T-helper 2 cell treated with Interferon-gamma antibody and Interleukin-4, amounts not matched to agents 100 ng/mL and 5 ng/mL, for 36 hours (primary cell): ENCODE measurements around the gene IDUA. TPM values are rescaled to one million over a fixed set of nuclear protein-coding genes. Genes with fewer than 3 reads are reported as not detected.

Source experiments
- intact Hi-C: fragments of 100-400 bp; cut with micrococcal nuclease; formaldehyde crosslinking; loops from one replicate; pipeline ENCODE4 v1.15.1; 2023
- total RNA-seq: library from RNA; stranded (reverse); gene quantifications from 2 replicates; pipeline ENCODE4 v1.2.3, GENCODE V29; 2022

The IDUA gene
- total RNA-seq, 1 donor from 2014 or later = 36.0 TPM

- intact Hi-C loops = no loop called here
These were observed 41.0 kb downstream of the IDUA start for GRCh38 chr4:1027915-1028238.

- intact Hi-C loops = no loop called here
These were observed 41.9 kb downstream of the IDUA start for GRCh38 chr4:1028574-1029220.

DNA sequence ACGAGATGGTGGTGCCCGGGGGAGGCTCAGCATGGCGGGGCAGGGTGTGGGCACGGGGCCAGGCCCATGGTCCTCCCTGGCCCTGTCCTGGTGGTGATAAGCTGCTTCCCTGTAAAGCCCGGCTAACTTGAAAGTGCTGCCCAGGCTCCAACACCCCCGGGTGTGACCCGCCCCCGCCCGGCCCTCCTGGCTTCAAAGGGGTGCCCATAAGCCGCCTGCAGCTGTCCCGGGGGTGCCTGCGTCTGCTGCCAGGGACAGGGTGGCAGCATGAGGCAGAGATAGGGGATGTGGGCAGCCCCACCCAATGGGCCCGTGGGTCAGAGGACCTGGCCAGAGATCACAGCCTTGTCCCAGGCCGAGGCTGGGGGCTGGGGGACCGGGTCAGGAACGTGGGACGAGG, 42.7 kb downstream of the IDUA start:
- intact Hi-C loops = no loop called here

GRCh38 chr4:1030031-1030430, 43.2 kb downstream of the IDUA start:
- intact Hi-C loops = no loop called here

DNA sequence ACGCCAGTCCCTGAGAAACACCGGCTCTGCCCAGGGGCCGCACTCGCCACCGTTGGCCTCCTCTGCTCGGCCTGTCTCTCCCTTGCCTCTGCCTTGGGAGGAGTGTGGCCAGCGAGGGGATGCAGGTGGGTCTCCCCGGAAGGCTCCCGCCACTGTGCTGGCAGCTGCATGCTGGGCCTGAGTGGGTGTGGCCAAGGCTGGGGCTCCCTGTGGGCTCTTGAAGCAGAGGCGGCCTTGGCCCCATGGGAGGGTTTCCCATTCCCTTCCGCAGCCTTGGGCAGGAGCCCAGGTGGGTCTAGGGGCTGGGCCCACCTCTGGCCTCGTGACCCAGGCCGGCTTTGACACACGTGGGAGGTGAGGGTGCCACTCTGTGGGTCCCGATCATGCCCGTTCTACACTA, 43.7 kb downstream of the IDUA start:
- intact Hi-C loops = no loop called here

- intact Hi-C loops = no loop called here
These were observed 44.5 kb downstream of the IDUA start for GRCh38 chr4:1031346-1031745.

- intact Hi-C loops = no loop called here
These were observed 45.3 kb downstream of the IDUA start for GRCh38 chr4:1031956-1032795.

- intact Hi-C loops = no loop called here
These were observed 46.0 kb downstream of the IDUA start for GRCh38 chr4:1032861-1033260.

GRCh38 chr4:1033840-1034551, 47.2 kb downstream of the IDUA start:
- intact Hi-C loops = no loop called here

DNA sequence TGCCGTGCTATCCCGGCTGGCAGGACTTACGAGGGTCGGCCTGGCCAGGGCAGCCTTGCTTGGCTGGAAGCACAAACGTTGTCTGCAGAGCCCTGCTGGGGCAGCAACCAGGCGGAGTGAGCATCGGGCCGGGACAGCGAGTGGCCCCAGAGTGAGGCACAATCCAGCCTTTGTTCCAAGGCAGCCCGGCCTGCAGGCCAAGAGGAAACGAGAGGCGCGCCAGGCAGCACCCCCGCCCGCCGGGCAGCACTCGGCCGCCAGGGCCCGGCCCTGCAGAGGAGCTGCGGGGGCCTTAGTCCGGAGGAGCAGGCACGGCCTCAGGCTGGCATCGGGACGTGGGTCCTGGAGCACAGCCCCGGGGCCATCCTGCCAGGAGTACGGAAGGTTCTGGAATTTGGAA, 48.7 kb downstream of the IDUA start:
- intact Hi-C loops = no loop called here

DNA sequence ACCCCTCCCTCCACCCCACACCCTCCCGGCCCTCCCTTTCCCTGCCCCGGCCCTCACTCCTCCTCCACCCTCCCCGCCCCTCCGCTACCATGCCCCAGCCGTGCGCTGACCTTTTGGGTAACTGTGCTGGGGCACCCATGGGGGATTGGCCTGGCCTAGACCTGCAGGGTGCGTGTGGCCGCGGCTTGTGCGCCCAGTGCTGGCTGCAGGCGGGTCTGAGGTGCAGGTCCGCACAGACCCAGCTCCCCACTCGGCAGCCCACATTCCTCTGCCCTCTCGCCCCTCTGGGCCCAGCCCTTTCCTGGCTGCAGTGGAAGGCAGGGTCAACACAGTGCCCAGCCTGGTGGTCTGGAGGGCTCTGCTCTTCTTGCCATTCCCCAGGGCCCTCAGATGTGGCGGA, 49.3 kb downstream of the IDUA start:
- intact Hi-C loops = no loop called here

GRCh38 chr4:1036976-1037810, 50.3 kb downstream of the IDUA start:
- intact Hi-C loops = no loop called here

DNA sequence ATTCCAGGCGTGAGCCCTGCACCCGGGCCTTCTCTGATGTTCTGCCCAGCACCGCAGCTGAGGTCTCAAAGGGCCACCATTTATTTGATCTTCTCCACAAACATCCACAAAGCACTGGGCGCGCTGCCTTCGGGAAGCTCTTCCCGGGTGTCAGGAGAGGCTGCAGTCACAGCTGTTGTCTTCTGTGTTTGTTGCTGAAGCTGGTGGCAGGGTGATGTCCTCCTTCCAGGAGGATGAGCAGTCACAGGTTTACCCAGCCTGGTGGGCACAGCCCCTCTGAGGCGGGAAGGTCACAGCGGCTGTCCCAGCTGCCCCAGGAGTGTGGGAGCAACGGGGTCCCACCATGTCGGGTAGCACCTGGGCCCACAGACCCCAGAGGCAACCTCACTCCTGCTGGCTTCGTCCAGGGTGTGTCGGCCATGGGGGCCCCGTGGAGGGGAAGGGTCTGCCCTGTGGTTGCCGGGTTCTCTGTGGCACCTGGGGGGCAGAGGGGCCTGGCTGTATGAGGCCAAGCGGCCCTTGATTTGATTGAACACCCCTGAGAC, 52.2 kb downstream of the IDUA start:
- intact Hi-C loops = no loop called here

DNA sequence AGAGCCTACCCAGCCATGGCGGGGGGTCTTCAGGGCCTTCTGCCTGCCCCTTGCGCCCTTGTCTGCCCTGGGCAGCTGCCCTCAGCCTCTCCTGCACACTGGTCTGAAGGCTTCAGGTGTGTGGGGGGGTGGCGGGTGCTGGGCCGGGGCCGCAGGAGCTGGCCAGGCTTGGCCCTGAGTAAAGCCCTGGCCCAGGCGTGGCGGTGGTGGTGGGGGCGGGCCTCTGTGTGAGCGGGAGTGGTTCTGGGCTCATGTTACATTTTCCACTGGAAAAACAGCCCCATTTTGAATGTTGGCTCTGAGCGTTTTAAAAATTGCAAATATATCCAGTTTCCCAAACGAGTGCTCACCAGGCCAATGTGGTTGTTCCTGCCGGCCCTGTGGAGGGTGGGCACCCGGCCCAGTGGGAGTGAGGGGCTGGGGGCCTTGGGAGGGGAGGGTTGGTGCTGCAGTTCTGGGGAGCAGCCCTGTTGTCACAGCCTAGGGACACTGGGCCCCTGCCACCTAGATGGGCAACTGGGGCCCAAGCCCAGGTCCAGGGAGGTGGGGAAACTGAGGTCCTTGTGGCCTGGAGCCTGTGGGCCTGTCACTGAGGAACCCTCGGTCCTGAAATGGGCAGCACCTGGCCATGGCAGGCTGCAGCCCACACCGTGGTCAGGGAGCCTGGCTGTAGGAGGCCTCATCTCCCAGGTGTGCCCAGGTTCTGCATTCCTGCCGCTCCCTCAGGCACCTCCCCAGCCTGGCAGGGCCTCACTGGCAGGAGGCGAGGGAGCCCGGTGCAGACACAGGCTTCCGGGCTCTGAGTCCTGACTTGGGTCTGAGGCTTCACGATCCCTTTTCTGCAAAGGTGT, 52.9 kb downstream of the IDUA start:
- intact Hi-C loops = no loop called here

- intact Hi-C loops = no loop called here
These were observed 53.7 kb downstream of the IDUA start for GRCh38 chr4:1040344-1041146.

DNA sequence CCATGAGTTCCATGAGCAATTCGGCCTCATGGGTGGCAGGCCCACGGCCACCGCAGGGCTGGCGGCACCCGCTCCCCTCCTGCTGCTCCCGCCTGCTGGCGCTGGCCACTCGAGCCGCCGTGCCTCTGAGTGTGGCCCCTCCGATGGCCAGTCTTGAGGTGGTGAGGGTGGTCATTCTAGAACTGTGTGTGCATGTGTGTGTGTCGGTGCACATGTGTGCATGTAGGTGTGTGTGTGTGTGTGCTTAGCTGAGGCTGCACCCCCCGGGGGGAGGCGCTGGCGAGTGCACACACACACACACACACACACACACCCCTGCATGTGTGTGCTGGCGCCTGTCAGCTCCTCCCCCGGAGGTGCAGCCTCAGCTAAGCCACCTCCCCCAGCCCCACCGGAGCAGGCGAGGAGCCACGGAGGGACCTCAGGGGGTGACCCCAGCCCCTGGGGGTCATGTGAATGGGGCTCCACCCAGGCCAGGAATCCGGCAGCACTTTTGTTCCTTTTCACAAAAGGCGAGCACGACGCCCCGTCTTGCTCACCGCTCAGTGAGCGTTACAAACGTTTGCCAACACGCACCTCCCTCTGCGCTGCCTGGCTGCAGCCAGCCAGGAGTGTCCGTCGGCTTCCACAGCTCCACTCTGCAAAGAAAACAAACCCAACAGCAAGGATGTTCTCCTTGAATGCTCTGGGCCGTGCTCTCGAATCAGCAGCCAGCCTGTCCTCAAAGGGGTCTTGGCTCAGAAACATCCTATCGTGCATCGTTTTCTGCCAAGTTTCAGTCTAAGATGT, 54.5 kb downstream of the IDUA start:
- intact Hi-C loops = no loop called here

DNA sequence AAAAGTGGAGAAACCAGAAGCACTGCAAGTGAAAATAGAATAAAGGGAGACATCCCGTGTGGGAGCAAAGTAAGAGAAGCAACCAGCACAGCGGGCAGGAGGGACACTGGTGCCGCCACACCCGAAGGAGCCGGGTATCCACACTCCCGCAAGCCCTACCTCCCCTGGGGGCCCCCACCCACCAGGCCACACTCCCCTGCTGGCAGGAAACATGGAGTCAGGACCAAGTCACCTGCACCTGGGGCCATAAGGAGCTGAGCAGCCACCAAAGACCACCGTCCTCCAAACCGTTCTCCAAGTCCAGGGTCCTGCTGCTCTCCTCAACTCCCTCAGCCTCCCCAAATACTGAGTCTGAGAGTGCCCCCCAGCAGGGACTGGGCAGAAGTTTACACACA, 55.1 kb downstream of the IDUA start:
- intact Hi-C loops = no loop called here

GRCh38 chr4:1042352-1043055, 55.7 kb downstream of the IDUA start:
- intact Hi-C loops = no loop called here
